Right lobe of liver (tissue), 6 donors: Measurements from ENCODE around the gene MED12L. TPM values are rescaled to one million over a fixed set of nuclear protein-coding genes. Genes with fewer than 3 reads are reported as not detected.

Experiments
- ATAC-seq, 4 donors: fragments of 200-7000 bp; cut with Tn5 transposase; one replicate each; pipeline ENCODE4 v1.9.1; 2020; ENCODE audit warnings: mild to moderate bottlenecking in 4 of 4, moderate library complexity in 4 of 4
- DNase-seq, 3 donors: peaks; one replicate each; pipeline ENCODE4 v3.0.0-alpha.2; 2020
- H3K27ac ChIP-seq, 3 donors: fragments of 200-600 bp; one replicate each; pipeline ENCODE4 v1.8.0; 2022
- H3K27me3 ChIP-seq, 2 donors: fragments of 200-600 bp; one replicate each; pipeline ENCODE4 v1.8.0; 2022
- H3K36me3 ChIP-seq, 4 donors: fragments of 200-600 bp; sonication (generic) in 1 of 4; one replicate each; pipeline versions ENCODE4 v1.5.1 to v1.8.0; 2017 to 2022; ENCODE audit warnings: control low read depth in 1 of 4
- H3K4me1 ChIP-seq, 4 donors: fragments of 200-600 bp; sonication (generic) in 1 of 4; one replicate each; pipeline versions ENCODE4 v1.5.1 to v1.8.0; 2017 to 2022; ENCODE audit warnings: control low read depth in 1 of 4
- H3K4me3 ChIP-seq, 3 donors: fragments of 200-600 bp; one replicate each; pipeline ENCODE4 v1.8.0; 2022
- H3K9me3 ChIP-seq, 4 donors: fragments of 200-600 bp; sonication (generic) in 1 of 4; one replicate each; pipeline versions ENCODE4 v1.5.1 to v1.8.0; 2017 to 2022; ENCODE audit warnings: control low read depth in 1 of 4
- POLR2A ChIP-seq: fragments of 450-650 bp; IDR thresholded peaks from one replicate; pipeline ENCODE4 v1.6.1; 2017; ENCODE audit warnings: antibody characterized with exemption, mild to moderate bottlenecking
- WGBS: methylation state at CpG from one replicate; pipeline ENCODE4 v1.1.6; 2018; ENCODE audit warnings: low coverage, low lambda C conversion rate; ENCODE audit not compliant: insufficient coverage; ENCODE audit errors: missing lambda C conversion rate; 5-methylcytosine and 5-hydroxymethylcytosine counted together
- intact Hi-C, 2 donors: fragments of 100-400 bp; cut with DNase I; formaldehyde crosslinking; loops; one replicate each; pipeline versions ENCODE4 v1.11.2 to v1.14.1; 2022
- total RNA-seq, 6 experiments: library from RNA; depleted of rRNA in 2 of 6; stranded (reverse); fragments of >200 nt in 2 of 6; fragmentation: NEBNext Ultra II Directional in 3 of 6; extraction: Animal tissue kit (Norgen Biotek cat#: 25700) in 3 of 6; gene quantifications; one replicate each; pipeline versions ENCODE4 v1.1.0 to v1.2.4, GENCODE V29; 2016 to 2023
- TF ChIP-seq, protein P1 (sequence below), 4 donors: fragments of 200-600 bp in 3 of 4; fragments of 450-650 bp in 1 of 4; IDR thresholded peaks; one replicate each; pipeline versions ENCODE4 v1.5.1 to v1.8.0; 2016 to 2022; ENCODE audit warnings: antibody characterized with exemption in 4 of 4, mild to moderate bottlenecking in 2 of 4
- donor health status: DM: no; HTN: yes; CAD: no.
- donor health status: DM: no; HTN: no; CAD: no.
- donor health status: DM: no; HTN: no; CAD: no.
- donor health status: DM: no; HTN: yes; CAD: no.
- donor health status: DM: no; HTN: yes; CAD: no.

The MED12L gene
- total RNA-seq, 6 experiments from 2014 or later, result 0.04 to 0.64 (median 0.40) TPM

DNA sequence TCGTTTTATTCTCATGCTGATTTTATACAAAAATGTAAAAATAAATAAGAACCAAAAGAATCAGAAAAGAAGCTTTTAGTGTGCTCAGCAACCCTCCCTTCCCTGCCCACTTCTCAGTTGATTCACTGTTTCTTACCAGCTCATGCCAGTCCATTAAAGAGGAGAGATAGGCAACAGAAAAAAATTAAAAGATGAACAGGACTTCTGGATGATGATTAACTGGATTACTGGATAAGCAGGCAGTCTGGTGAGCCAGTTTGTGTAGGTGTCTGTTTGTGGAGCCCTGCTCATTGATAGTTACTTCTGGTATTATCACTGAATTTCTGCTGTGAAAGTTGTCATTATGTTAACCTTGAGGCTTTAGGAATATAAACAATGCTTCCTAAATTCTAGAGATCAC, 132.7 kb downstream of the MED12L start:
- Histone ChIP-seq H3K9me3 (no peaks in the 10 kb centered on the region), H3K27ac (no peak overlapping the region), H3K36me3 (no peaks in the 10 kb centered on the region), H3K27me3 (no peaks in the 10 kb centered on the region), H3K4me1 (peaks cover 0 to 16% (median 4%) of the 10 kb centered on the region in 4 donors), H3K4me3 (no peak overlapping the region)
- ATAC-seq (peak; percentile 80 to 93 (median 83)), DNase-seq (no peak)
- WGBS, result 16% methylated on average over 1 of the region's 1 CpG
- intact Hi-C loops, result no loop called here
- TF ChIP-seq POLR2A, result no peak
- TF ChIP-seq, protein P1, sequence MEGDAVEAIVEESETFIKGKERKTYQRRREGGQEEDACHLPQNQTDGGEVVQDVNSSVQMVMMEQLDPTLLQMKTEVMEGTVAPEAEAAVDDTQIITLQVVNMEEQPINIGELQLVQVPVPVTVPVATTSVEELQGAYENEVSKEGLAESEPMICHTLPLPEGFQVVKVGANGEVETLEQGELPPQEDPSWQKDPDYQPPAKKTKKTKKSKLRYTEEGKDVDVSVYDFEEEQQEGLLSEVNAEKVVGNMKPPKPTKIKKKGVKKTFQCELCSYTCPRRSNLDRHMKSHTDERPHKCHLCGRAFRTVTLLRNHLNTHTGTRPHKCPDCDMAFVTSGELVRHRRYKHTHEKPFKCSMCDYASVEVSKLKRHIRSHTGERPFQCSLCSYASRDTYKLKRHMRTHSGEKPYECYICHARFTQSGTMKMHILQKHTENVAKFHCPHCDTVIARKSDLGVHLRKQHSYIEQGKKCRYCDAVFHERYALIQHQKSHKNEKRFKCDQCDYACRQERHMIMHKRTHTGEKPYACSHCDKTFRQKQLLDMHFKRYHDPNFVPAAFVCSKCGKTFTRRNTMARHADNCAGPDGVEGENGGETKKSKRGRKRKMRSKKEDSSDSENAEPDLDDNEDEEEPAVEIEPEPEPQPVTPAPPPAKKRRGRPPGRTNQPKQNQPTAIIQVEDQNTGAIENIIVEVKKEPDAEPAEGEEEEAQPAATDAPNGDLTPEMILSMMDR (IDR thresholded peaks at IDR 0.05), result no peak

DNA sequence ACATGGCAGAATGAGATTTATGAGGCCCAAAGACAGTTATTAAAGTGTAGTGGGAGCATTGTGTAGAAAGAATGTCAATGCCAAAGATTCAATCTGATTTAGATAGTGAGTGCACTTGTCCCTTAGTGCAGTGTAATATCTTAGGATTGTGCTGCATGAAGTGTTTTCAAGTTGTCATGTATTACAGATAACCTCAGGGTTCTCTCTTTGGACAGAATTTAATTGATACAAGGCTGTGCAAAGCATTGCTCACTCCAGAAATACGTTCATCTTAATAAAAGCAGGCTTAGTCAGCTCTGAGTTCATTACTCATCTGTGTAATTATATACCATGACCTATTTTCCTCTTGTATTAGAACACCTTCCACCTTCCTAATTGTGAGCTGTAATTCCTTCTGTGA, 133.6 kb downstream of the MED12L start:
- Histone ChIP-seq H3K4me3 (no peak overlapping the region), H3K36me3 (no peaks in the 10 kb centered on the region), H3K27me3 (no peaks in the 10 kb centered on the region), H3K4me1 (peaks cover 0 to 16% (median 4%) of the 10 kb centered on the region in 4 donors), H3K9me3 (no peaks in the 10 kb centered on the region), H3K27ac (no peak overlapping the region)
- intact Hi-C loops, result no loop called here
- WGBS, result 36% methylated on average over 1 of the region's 1 CpG
- no peak for TF ChIP-seq POLR2A
- TF ChIP-seq, protein P1 (IDR thresholded peaks at IDR 0.05), result no peak
- peak in 1 of 4 donors; percentile 48 for ATAC-seq
- DNase-seq, result no peak

DNA sequence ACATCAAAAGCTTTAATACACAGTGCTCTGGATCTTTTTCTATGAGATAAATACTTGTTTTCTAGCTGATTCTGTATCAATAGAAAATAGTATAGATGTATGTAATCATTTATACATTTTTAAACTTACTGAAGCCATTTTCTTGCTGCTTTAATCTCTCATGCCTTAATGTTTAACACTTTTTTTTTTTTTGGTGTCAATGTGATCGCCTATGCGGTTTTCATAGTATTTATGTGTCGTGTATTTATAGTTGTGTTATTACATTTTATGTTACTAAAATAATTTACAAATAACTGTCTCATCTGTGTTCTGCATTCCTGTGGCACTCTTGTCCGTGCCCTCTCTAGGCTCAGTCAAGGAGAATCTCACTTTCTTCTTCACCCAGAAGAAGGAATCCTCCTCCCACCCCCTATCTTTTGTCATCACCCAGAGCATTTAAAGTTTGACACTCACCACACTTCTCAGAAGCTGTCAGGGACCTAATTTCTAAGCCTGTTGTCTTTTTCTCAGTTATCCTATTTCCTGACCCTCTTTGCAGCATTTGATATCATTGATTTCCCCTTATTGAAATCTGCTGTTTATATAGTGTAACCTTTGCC, 138.9 kb downstream of the MED12L start:
- ATAC-seq (peak in 1 of 4 donors; percentile 9), DNase-seq (no peak)
- Histone ChIP-seq H3K9me3 (no peaks in the 10 kb centered on the region), H3K4me1 (peaks cover 0 to 18% (median 2%) of the 10 kb centered on the region in 4 donors), H3K27ac (peak overlapping the region in 1 of 3 donors; percentile 16), H3K4me3 (no peak overlapping the region), H3K36me3 (no peaks in the 10 kb centered on the region), H3K27me3 (no peaks in the 10 kb centered on the region)
- intact Hi-C loops, result no loop called here
- 85% methylated on average over 4 of the region's 4 CpGs for WGBS
- no peak for TF ChIP-seq POLR2A
- TF ChIP-seq, protein P1 (IDR thresholded peaks at IDR 0.05), result no peak

DNA sequence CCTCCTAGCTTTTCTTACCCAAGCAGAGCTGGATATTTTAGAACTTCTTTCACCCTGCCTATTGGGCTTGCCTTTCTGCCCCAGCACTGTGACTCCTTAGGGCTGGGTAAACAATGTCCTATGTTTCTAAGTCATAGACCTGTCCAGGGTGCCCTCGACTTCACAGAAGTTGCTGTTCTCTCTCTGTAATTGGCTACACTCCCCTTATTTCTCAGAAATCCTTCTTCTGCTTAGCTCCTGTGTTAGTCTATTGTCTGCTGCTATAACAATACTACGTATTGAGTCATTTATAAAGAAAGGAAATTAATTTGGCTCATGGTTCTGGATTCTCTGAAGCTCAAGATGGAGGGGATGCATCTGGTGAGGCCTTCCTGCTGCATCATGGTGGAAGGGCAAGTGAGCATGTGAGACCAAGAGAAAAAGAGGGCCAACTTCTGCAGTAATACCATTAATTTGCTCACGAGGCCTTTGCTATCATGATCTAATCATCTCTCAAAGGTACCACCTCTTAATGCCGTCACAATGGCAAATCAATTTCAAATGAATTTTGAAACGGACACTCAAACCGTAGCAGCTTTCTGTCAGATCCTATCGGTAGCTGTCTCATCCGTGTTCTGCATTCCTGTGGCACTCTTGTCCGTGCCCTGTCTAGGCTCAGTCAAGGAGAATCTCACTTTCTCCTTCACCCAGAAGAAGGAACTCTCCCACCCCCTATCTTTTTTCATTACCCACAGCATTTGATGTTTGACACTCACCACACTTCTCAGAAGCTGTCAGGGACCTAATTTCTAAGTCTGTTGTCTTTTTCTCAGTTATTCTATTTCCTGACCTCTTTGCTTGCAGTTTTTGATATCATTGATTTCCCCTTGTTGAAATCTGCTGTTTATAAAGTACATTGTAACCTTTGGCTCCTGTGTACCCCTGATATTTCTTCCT, 139.8 kb downstream of the MED12L start:
- Histone ChIP-seq H3K9me3 (no peaks in the 10 kb centered on the region), H3K27ac (no peak overlapping the region)
- 72% methylated on average over 8 of the region's 9 CpGs for WGBS

More for the DNA sequence above, 139.8 kb downstream of the MED12L start:
- ATAC-seq (no peak), DNase-seq (no peak)
- Histone ChIP-seq H3K4me3 (no peak overlapping the region), H3K27me3 (no peaks in the 10 kb centered on the region), H3K36me3 (no peaks in the 10 kb centered on the region), H3K4me1 (peaks cover 0 to 18% (median 2%) of the 10 kb centered on the region in 4 donors)
- TF ChIP-seq POLR2A, result no peak
- TF ChIP-seq, protein P1 (IDR thresholded peaks at IDR 0.05), result no peak
- intact Hi-C loops, result no loop called here
